OCI-LY7 (cell line): ENCODE results near the gene DSCAM.

Experiments used
- CTCF ChIP-seq: fragments of 200-600 bp; sonication (generic); conservative IDR thresholded peaks from 2 replicates; pipeline ENCODE4 v1.5.1; 2014; ENCODE audit warnings: mild to moderate bottlenecking, antibody characterized with exemption, low read length, moderate library complexity, mixed read lengths
- EZH2phosphoT487 ChIP-seq: fragments of 200-600 bp; sonication (generic); IDR thresholded peaks from 2 replicates; pipeline ENCODE4 v1.6.1; 2018; ENCODE audit warnings: low read depth, borderline replicate concordance, mild to moderate bottlenecking, mixed run types, antibody characterized with exemption, low read length, moderate library complexity, mixed read lengths

DNA sequence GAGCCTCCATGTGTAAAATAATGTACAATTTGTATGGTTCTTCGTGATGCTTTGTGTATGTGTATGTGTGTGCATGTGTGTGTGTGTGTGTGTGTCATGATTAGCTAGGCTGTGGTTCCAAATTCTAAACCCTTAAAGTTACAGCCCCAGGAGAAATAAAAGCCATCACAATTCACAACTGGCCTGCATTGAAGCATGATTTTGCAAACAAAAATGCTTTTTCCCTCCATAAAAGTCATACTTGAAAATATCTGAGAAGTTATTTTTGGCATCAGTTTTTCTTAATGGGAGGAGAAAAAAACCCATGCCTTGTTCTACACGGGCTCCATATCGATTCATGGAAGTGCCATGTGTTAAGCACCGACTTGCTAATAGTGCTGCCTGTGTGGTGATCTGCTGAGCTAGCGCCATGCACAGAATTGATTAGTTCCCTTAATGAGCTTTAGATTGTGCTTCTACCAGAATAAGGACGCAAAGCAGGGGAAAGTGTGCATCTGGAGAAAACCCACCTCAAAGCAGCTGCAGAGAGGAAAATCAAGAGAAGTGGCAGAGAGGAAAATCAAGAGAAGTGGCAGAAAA, 207.3 kb downstream of the DSCAM start:
- TF ChIP-seq CTCF = no peak
- TF ChIP-seq EZH2phosphoT487 = no peak
